GM18498 (cell line): Measurements from ENCODE around the gene FEM1A.
A peak's percentile ranks its signal among the peaks of the same experiment; 100 is the strongest.
"Not testable (repeated sequence)": the region's sequence is repeated elsewhere in the genome, so short reads cannot be mapped to it uniquely, and the experiment has no call there.

Experiments used
- ATAC-seq: cut with Tn5 transposase; IDR thresholded peaks from one replicate; pipeline ENCODE4 v1.9.1; 2021; ENCODE audit warnings: mild to moderate bottlenecking, moderate library complexity; ENCODE audit not compliant: unreplicated experiment

FEM1A gene

GRCh38 chr19:4811328-4812131 lies 20.0 kb downstream of the FEM1A start:
- no peak for ATAC-seq

- ATAC-seq: no peak
These were observed 23.3 kb downstream of the FEM1A start for GRCh38 chr19:4814625-4815425.

GRCh38 chr19:4815426-4816201 lies 24.1 kb downstream of the FEM1A start:
- ATAC-seq: no peak

- ATAC-seq: no peak
These were observed 24.8 kb downstream of the FEM1A start for GRCh38 chr19:4816202-4816949.

- no peak for ATAC-seq
These were observed 25.4 kb downstream of the FEM1A start for GRCh38 chr19:4816950-4817278.

GRCh38 chr19:4817467-4818277 lies 26.1 kb downstream of the FEM1A start:
- no peak for ATAC-seq

GRCh38 chr19:4821265-4821664 lies 29.7 kb downstream of the FEM1A start:
- ATAC-seq: no peak

- ATAC-seq: not testable (repeated sequence)
These were observed 30.8 kb downstream of the FEM1A start for GRCh38 chr19:4822354-4822753.

- no peak for ATAC-seq
These were observed 32.0 kb downstream of the FEM1A start for GRCh38 chr19:4823577-4823976.

- ATAC-seq: peak; percentile 45
These were observed 37.6 kb downstream of the FEM1A start for GRCh38 chr19:4829001-4829712.

- no peak for ATAC-seq
These were observed 38.8 kb downstream of the FEM1A start for GRCh38 chr19:4830332-4830731.

GRCh38 chr19:4830768-4831265 lies 39.3 kb downstream of the FEM1A start:
- ATAC-seq: no peak

- peak; percentile 66 for ATAC-seq
These were observed 39.9 kb downstream of the FEM1A start, which contains the start of gene TICAM1 for GRCh38 chr19:4831304-4831978. TSS of gene TICAM1 (minus strand) at chr19:4831712. CDS start at chr19:4818377, 13,335 bp downstream.

- not testable (repeated sequence) for ATAC-seq
These were observed 40.4 kb downstream of the FEM1A start for GRCh38 chr19:4831979-4832340.

- ATAC-seq: no peak
These were observed 41.2 kb downstream of the FEM1A start for GRCh38 chr19:4832776-4833175.

- no peak for ATAC-seq
These were observed 47.7 kb downstream of the FEM1A start for GRCh38 chr19:4839192-4839591.

- ATAC-seq: no peak
These were observed 52.1 kb downstream of the FEM1A start for GRCh38 chr19:4843647-4843965.

GRCh38 chr19:4844348-4845179 lies 53.0 kb downstream of the FEM1A start:
- ATAC-seq: no peak
